WERI-Rb-1 (cell line): ENCODE results near the gene GH2.
"Not testable (repeated sequence)": the region's sequence is repeated elsewhere in the genome, so short reads cannot be mapped to it uniquely, and the experiment has no call there.

Source experiments
- DNase-seq: peaks from one replicate; pipeline ENCODE4 v3.0.0-alpha.2; 2020
- H3K27ac ChIP-seq: fragments of 250-450 bp; sonication (Bioruptor Pico); 2 replicates; pipeline ENCODE4 v1.5.1; 2020; ENCODE audit warnings: mild to moderate bottlenecking, moderate library complexity
- H3K27me3 ChIP-seq: fragments of 250-450 bp; sonication (Bioruptor Pico); 2 replicates; pipeline ENCODE4 v1.5.1; 2021; ENCODE audit warnings: mild to moderate bottlenecking, low read depth, moderate library complexity; ENCODE audit not compliant: insufficient read depth, severe bottlenecking
- H3K36me3 ChIP-seq: fragments of 250-450 bp; sonication (Bioruptor Pico); 2 replicates; pipeline ENCODE4 v1.5.1; 2020; ENCODE audit warnings: mild to moderate bottlenecking, moderate library complexity
- H3K4me3 ChIP-seq: 2 replicates; pipeline ENCODE4 v1.5.1; 2011; ENCODE audit warnings: low read depth, mild to moderate bottlenecking, control low read depth, low read length
- H3K9me3 ChIP-seq: fragments of 250-450 bp; sonication (Bioruptor Pico); 2 replicates; pipeline ENCODE4 v1.5.1; 2021; ENCODE audit warnings: mild to moderate bottlenecking, moderate library complexity; ENCODE audit not compliant: severe bottlenecking
- CTCF ChIP-seq: IDR thresholded peaks from 2 replicates; pipeline ENCODE4 v1.5.1; 2011; ENCODE audit warnings: low read depth, mild to moderate bottlenecking, control low read depth, inconsistent platforms, low read length

GH2 gene

GRCh38 chr17:63927464-63928171 lies 45.9 kb upstream of the GH2 start:
- TF ChIP-seq CTCF = no peak
- no peak for DNase-seq

GRCh38 chr17:63926164-63926563 lies 44.4 kb upstream of the GH2 start:
- no peak overlapping the region for H3K4me3 ChIP-seq
- no peak overlapping the region for H3K27ac ChIP-seq
- TF ChIP-seq CTCF = no peak
- no peaks in the 10 kb centered on the region for H3K36me3 ChIP-seq
- H3K9me3 ChIP-seq = no peaks in the 10 kb centered on the region
- no peaks in the 10 kb centered on the region for H3K27me3 ChIP-seq
- DNase-seq = no peak

More at GRCh38 chr17:63927464-63928171, 45.9 kb upstream of the GH2 start:
- Histone ChIP-seq H3K27ac (no peak overlapping the region), H3K4me3 (no peak overlapping the region), H3K9me3 (no peaks in the 10 kb centered on the region), H3K36me3 (no peaks in the 10 kb centered on the region), H3K27me3 (no peaks in the 10 kb centered on the region)

GRCh38 chr17:63925615-63926014 lies 43.9 kb upstream of the GH2 start:
- no peaks in the 10 kb centered on the region for H3K36me3 ChIP-seq
- no peaks in the 10 kb centered on the region for H3K27me3 ChIP-seq
- TF ChIP-seq CTCF = no peak
- no peak overlapping the region for H3K4me3 ChIP-seq
- DNase-seq = no peak
- H3K27ac ChIP-seq = no peak overlapping the region
- H3K9me3 ChIP-seq = no peaks in the 10 kb centered on the region

GRCh38 chr17:63922402-63922801 lies 40.7 kb upstream of the GH2 start:
- H3K4me3 ChIP-seq, H3K27ac ChIP-seq, H3K9me3 ChIP-seq, H3K36me3 ChIP-seq, DNase-seq, H3K27me3 ChIP-seq: not testable (repeated sequence)

- not testable (repeated sequence) for DNase-seq, H3K27me3 ChIP-seq, H3K9me3 ChIP-seq, H3K4me3 ChIP-seq, H3K27ac ChIP-seq, H3K36me3 ChIP-seq
Observed at GRCh38 chr17:63920779-63921178, 39.0 kb upstream of the GH2 start.

- H3K9me3 ChIP-seq, H3K27ac ChIP-seq, H3K27me3 ChIP-seq, H3K36me3 ChIP-seq, DNase-seq, H3K4me3 ChIP-seq: not testable (repeated sequence)
Observed at GRCh38 chr17:63920050-63920449, 38.3 kb upstream of the GH2 start.

- DNase-seq = peak; percentile 79
- Histone ChIP-seq H3K36me3 (no peaks in the 10 kb centered on the region), H3K27me3 (no peaks in the 10 kb centered on the region), H3K9me3 (no peaks in the 10 kb centered on the region), H3K27ac (no peak overlapping the region), H3K4me3 (no peak overlapping the region)
- TF ChIP-seq CTCF = peak; percentile 97
Observed at GRCh38 chr17:63919311-63919723, 37.6 kb upstream of the GH2 start.

GRCh38 chr17:63918789-63919305 lies 37.1 kb upstream of the GH2 start, which contains the start of gene GH1:
Gene GH1, minus strand, starts transcription at chr17:63918839. Its CDS starts 63 bp downstream, at chr17:63918776.
- not testable (repeated sequence) for H3K36me3 ChIP-seq, H3K27me3 ChIP-seq, H3K4me3 ChIP-seq, H3K9me3 ChIP-seq, DNase-seq, H3K27ac ChIP-seq
